ENCODE results near the gene STXBP4. TPM values are rescaled to one million over a fixed set of nuclear protein-coding genes. Genes with fewer than 3 reads are reported as not detected.

Gene STXBP4
- polyA plus RNA-seq, 1 of the 3 experiments (the other 2 are of a cell fraction): 2.8 TPM

DNA sequence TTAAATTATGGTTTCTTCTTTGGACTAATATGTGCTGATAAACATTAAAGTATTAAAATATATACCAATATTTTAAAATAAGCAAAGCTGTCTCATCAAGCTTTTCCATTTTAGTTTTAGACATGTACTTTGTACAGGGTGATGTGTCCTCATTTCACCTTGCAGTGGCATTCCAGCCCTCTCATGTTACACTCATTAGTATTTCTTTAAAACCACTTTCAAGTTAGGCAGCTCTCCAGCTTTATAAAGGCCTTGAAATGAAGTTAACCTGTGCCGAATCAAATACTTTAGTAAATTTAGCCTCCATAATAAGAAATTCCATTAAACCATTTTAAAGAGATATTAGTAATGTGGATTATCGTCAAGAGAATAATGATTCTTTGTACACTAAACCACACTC lies 188.6 kb downstream of the STXBP4 start:
- CTCF ChIA-PET: interaction anchor here (0.8 to 1.7 kb wide), 4 partner anchors 10 to 29 kb away, joined by 4 to 5 read pairs (median 4); no protein-coding TSS in a partner anchor
- peaks cover 21 to 38% of the 10 kb centered on the region in 2 experiments; a peak in 3 of 4 replicates for H3K4me1 ChIP-seq (ENCODE audit: control insufficient read depth in 1 of 2, insufficient read depth in 2 of 2, low read depth in 1 of 2, low read length in 1 of 2)
- POLR2A ChIA-PET: no interaction called here

More for the DNA sequence above, 188.6 kb downstream of the STXBP4 start:
- DNase-seq: no peak
- Histone ChIP-seq H3K4me3 (ENCODE audit: low read depth in 2 of 2, low read length in 1 of 2) (no peak overlapping the region), H3K27ac (ENCODE audit: low read depth in 2 of 2, low read length in 1 of 2) (peak overlapping the region; percentile 28 to 84; a peak in 3 of 4 replicates), H3K9me3 (no peaks in the 10 kb centered on the region), H4K20me1 (ENCODE audit: insufficient read depth) (no peaks in the 10 kb centered on the region), H3F3A (replicated peaks; ENCODE audit: insufficient read depth) (peaks cover 15% of the 10 kb centered on the region), H3K79me2 (ENCODE audit: insufficient read depth) (no peaks in the 10 kb centered on the region), H3K9me2 (no peaks in the 10 kb centered on the region), H3K9ac (no peak overlapping the region), H3K4me2 (peak overlapping the region; percentile 35; the same call in 1 of the 2 replicates), H3K36me3 (replicated peaks in 1 of 2; ENCODE audit: control insufficient read depth in 1 of 2, insufficient read depth in 2 of 2, low read length in 1 of 2) (no peaks in the 10 kb centered on the region), H3K27me3 (ENCODE audit: insufficient read depth) (no peaks in the 10 kb centered on the region), H2AFZ (ENCODE audit: low read depth) (no peak overlapping the region)
- TF ChIP-seq EP300 (IDR thresholded peaks at IDR 0.05; ENCODE audit: borderline replicate concordance in 1 of 2, low read depth in 1 of 2, low read length in 1 of 2): peak; percentile 25 to 36; a peak in 2 of 4 replicates
- no peak for TF ChIP-seq RCOR1 (IDR thresholded peaks at IDR 0.05; ENCODE audit: low read length)
- peak; percentile 94 for TF ChIP-seq RXRA (IDR thresholded peaks at IDR 0.05; ENCODE audit: borderline replicate concordance, low read depth)
- TF ChIP-seq TAF1 (IDR thresholded peaks at IDR 0.05; ENCODE audit: borderline replicate concordance, low read depth, low read length): no peak
- TF ChIP-seq, protein P1, sequence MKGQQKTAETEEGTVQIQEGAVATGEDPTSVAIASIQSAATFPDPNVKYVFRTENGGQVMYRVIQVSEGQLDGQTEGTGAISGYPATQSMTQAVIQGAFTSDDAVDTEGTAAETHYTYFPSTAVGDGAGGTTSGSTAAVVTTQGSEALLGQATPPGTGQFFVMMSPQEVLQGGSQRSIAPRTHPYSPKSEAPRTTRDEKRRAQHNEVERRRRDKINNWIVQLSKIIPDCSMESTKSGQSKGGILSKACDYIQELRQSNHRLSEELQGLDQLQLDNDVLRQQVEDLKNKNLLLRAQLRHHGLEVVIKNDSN (IDR thresholded peaks at IDR 0.05; ENCODE audit: borderline replicate concordance, low read depth): no peak
- no peak for TF ChIP-seq SIN3A (IDR thresholded peaks at IDR 0.05; ENCODE audit: borderline replicate concordance, low read depth, low read length)
- TF ChIP-seq, protein P2, sequence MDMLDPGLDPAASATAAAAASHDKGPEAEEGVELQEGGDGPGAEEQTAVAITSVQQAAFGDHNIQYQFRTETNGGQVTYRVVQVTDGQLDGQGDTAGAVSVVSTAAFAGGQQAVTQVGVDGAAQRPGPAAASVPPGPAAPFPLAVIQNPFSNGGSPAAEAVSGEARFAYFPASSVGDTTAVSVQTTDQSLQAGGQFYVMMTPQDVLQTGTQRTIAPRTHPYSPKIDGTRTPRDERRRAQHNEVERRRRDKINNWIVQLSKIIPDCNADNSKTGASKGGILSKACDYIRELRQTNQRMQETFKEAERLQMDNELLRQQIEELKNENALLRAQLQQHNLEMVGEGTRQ (IDR thresholded peaks at IDR 0.05; ENCODE audit: borderline replicate concordance, low read depth, low read length): no peak
- TF ChIP-seq JUND (IDR thresholded peaks at IDR 0.05): no peak
- no peak for TF ChIP-seq MEF2A (IDR thresholded peaks at IDR 0.05; ENCODE audit: borderline replicate concordance, low read depth)
- TF ChIP-seq ELF1 (IDR thresholded peaks at IDR 0.05): no peak
- peak; percentile 22; the same call in 1 of the 2 replicates for TF ChIP-seq TCF12 (IDR thresholded peaks at IDR 0.05)
- TF ChIP-seq FOXJ3 (CRISPR knock-in tag; IDR thresholded peaks at IDR 0.05): no peak
- no peak for TF ChIP-seq RFX5 (IDR thresholded peaks at IDR 0.05; ENCODE audit: low read length)
- TF ChIP-seq, protein P3, sequence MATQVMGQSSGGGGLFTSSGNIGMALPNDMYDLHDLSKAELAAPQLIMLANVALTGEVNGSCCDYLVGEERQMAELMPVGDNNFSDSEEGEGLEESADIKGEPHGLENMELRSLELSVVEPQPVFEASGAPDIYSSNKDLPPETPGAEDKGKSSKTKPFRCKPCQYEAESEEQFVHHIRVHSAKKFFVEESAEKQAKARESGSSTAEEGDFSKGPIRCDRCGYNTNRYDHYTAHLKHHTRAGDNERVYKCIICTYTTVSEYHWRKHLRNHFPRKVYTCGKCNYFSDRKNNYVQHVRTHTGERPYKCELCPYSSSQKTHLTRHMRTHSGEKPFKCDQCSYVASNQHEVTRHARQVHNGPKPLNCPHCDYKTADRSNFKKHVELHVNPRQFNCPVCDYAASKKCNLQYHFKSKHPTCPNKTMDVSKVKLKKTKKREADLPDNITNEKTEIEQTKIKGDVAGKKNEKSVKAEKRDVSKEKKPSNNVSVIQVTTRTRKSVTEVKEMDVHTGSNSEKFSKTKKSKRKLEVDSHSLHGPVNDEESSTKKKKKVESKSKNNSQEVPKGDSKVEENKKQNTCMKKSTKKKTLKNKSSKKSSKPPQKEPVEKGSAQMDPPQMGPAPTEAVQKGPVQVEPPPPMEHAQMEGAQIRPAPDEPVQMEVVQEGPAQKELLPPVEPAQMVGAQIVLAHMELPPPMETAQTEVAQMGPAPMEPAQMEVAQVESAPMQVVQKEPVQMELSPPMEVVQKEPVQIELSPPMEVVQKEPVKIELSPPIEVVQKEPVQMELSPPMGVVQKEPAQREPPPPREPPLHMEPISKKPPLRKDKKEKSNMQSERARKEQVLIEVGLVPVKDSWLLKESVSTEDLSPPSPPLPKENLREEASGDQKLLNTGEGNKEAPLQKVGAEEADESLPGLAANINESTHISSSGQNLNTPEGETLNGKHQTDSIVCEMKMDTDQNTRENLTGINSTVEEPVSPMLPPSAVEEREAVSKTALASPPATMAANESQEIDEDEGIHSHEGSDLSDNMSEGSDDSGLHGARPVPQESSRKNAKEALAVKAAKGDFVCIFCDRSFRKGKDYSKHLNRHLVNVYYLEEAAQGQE (IDR thresholded peaks at IDR 0.05; ENCODE audit: low read depth, low read length): no peak
- TF ChIP-seq, protein P4, sequence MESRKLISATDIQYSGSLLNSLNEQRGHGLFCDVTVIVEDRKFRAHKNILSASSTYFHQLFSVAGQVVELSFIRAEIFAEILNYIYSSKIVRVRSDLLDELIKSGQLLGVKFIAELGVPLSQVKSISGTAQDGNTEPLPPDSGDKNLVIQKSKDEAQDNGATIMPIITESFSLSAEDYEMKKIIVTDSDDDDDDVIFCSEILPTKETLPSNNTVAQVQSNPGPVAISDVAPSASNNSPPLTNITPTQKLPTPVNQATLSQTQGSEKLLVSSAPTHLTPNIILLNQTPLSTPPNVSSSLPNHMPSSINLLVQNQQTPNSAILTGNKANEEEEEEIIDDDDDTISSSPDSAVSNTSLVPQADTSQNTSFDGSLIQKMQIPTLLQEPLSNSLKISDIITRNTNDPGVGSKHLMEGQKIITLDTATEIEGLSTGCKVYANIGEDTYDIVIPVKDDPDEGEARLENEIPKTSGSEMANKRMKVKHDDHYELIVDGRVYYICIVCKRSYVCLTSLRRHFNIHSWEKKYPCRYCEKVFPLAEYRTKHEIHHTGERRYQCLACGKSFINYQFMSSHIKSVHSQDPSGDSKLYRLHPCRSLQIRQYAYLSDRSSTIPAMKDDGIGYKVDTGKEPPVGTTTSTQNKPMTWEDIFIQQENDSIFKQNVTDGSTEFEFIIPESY (IDR thresholded peaks at IDR 0.05; ENCODE audit: borderline replicate concordance, low read depth): no peak
- TF ChIP-seq, protein P5, sequence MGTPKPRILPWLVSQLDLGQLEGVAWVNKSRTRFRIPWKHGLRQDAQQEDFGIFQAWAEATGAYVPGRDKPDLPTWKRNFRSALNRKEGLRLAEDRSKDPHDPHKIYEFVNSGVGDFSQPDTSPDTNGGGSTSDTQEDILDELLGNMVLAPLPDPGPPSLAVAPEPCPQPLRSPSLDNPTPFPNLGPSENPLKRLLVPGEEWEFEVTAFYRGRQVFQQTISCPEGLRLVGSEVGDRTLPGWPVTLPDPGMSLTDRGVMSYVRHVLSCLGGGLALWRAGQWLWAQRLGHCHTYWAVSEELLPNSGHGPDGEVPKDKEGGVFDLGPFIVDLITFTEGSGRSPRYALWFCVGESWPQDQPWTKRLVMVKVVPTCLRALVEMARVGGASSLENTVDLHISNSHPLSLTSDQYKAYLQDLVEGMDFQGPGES (IDR thresholded peaks at IDR 0.05; ENCODE audit: low read depth, low read length): no peak
- TF ChIP-seq SMC3 (IDR thresholded peaks at IDR 0.05; ENCODE audit: low read depth, low read length): no peak
- peak; percentile 13; the same call in 1 of the 2 replicates for TF ChIP-seq NFIC (IDR thresholded peaks at IDR 0.05; ENCODE audit: borderline replicate concordance)
- TF ChIP-seq GABPA (IDR thresholded peaks at IDR 0.05; ENCODE audit: low read depth): no peak
- no peak for TF ChIP-seq EZH2phosphoT487 (IDR thresholded peaks at IDR 0.05; ENCODE audit: borderline replicate concordance, low read depth)
- TF ChIP-seq CHD2 (IDR thresholded peaks at IDR 0.05; ENCODE audit: low read length, partially characterized antibody): no peak
- no peak for TF ChIP-seq TEAD4 (IDR thresholded peaks at IDR 0.05; ENCODE audit: borderline replicate concordance, insufficient read depth)
- TF ChIP-seq, protein P6, sequence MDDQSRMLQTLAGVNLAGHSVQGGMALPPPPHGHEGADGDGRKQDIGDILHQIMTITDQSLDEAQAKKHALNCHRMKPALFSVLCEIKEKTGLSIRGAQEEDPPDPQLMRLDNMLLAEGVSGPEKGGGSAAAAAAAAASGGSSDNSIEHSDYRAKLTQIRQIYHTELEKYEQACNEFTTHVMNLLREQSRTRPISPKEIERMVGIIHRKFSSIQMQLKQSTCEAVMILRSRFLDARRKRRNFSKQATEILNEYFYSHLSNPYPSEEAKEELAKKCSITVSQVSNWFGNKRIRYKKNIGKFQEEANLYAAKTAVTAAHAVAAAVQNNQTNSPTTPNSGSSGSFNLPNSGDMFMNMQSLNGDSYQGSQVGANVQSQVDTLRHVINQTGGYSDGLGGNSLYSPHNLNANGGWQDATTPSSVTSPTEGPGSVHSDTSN (IDR thresholded peaks at IDR 0.05): peak; percentile 30; the same call in 1 of the 2 replicates
- WGBS (ENCODE audit: low lambda C conversion rate): 35% methylated on average over 2 of the region's 2 CpGs
